Measurements from ENCODE around the gene OR51V1.

DNA sequence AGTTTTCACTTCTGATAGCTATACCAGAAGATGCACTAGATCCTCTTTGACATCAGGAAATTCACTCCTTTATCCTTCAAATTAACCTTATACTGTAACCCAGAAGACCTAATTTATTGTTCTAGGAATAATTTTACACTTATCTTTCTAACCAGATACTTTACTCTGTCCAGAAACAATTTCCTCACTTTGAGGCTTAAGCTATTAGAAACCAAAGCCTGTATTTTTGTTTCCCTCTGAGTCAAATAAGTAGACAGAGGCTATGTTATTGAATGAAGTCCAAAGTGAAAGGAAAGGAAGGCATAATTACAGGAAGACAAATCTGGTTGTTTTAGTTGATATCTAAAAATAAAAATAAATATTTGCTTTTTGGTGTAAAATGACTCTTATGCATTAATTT lies 2.2 kb downstream of the OR51V1 start:
- TF ChIP-seq POLR2A (IDR thresholded peaks at IDR 0.05): no peak
- TF ChIP-seq, protein P1, sequence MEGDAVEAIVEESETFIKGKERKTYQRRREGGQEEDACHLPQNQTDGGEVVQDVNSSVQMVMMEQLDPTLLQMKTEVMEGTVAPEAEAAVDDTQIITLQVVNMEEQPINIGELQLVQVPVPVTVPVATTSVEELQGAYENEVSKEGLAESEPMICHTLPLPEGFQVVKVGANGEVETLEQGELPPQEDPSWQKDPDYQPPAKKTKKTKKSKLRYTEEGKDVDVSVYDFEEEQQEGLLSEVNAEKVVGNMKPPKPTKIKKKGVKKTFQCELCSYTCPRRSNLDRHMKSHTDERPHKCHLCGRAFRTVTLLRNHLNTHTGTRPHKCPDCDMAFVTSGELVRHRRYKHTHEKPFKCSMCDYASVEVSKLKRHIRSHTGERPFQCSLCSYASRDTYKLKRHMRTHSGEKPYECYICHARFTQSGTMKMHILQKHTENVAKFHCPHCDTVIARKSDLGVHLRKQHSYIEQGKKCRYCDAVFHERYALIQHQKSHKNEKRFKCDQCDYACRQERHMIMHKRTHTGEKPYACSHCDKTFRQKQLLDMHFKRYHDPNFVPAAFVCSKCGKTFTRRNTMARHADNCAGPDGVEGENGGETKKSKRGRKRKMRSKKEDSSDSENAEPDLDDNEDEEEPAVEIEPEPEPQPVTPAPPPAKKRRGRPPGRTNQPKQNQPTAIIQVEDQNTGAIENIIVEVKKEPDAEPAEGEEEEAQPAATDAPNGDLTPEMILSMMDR (IDR thresholded peaks at IDR 0.05): no peak
